HG03457 (cell line): ENCODE data around the gene KCNQ2.

ENCODE experiments used
- ATAC-seq: cut with Tn5 transposase; IDR thresholded peaks from one replicate; pipeline ENCODE4 v1.9.1; 2021; ENCODE audit warnings: moderate number of reproducible peaks; ENCODE audit not compliant: unreplicated experiment

The KCNQ2 gene

GRCh38 chr20:63456429-63457284 is 15.8 kb downstream of the KCNQ2 start:
- ATAC-seq: no peak

- ATAC-seq: no peak
Measured at GRCh38 chr20:63455568-63455859, 16.9 kb downstream of the KCNQ2 start.

- no peak for ATAC-seq
Measured at GRCh38 chr20:63454731-63455567, 17.5 kb downstream of the KCNQ2 start.

- no peak for ATAC-seq
Measured at GRCh38 chr20:63452821-63453523, 19.5 kb downstream of the KCNQ2 start.

- no peak for ATAC-seq
Measured at GRCh38 chr20:63452341-63452740, 20.1 kb downstream of the KCNQ2 start.

- no peak for ATAC-seq
Measured at GRCh38 chr20:63451821-63452220, 20.6 kb downstream of the KCNQ2 start.

- ATAC-seq: no peak
Measured at GRCh38 chr20:63449796-63450730, 22.4 kb downstream of the KCNQ2 start.

GRCh38 chr20:63449025-63449424 is 23.4 kb downstream of the KCNQ2 start:
- no peak for ATAC-seq

- ATAC-seq: no peak
Measured at GRCh38 chr20:63448031-63448430, 24.4 kb downstream of the KCNQ2 start.

- no peak for ATAC-seq
Measured at GRCh38 chr20:63447320-63447719, 25.1 kb downstream of the KCNQ2 start.

- no peak for ATAC-seq
Measured at GRCh38 chr20:63446216-63447024, 26.0 kb downstream of the KCNQ2 start.

- ATAC-seq: no peak
Measured at GRCh38 chr20:63445075-63445734, 27.2 kb downstream of the KCNQ2 start.

- ATAC-seq: no peak
Measured at GRCh38 chr20:63444548-63444947, 27.9 kb downstream of the KCNQ2 start.

- no peak for ATAC-seq
Measured at GRCh38 chr20:63443606-63444395, 28.7 kb downstream of the KCNQ2 start.

- ATAC-seq: no peak
Measured at GRCh38 chr20:63442100-63442493, 30.4 kb downstream of the KCNQ2 start.

- no peak for ATAC-seq
Measured at GRCh38 chr20:63441136-63442099, 31.0 kb downstream of the KCNQ2 start.

- no peak for ATAC-seq
Measured at GRCh38 chr20:63440366-63440955, 32.0 kb downstream of the KCNQ2 start.
